H4 (cell line): ENCODE results near the gene PRKN. TPM values are rescaled to one million over a fixed set of nuclear protein-coding genes. Genes with fewer than 3 reads are reported as not detected.
A peak's percentile ranks its signal among the peaks of the same experiment; 100 is the strongest.
"Not testable (repeated sequence)": the region's sequence is repeated elsewhere in the genome, so short reads cannot be mapped to it uniquely, and the experiment has no call there.

Experiments used
- DNase-seq: peaks from one replicate; pipeline ENCODE4 v3.0.0-alpha.2; 2015; ENCODE audit warnings: low spot score
- total RNA-seq: library from RNA; depleted of rRNA; stranded (reverse); fragments of >200 nt; shearing (Covaris generic); gene quantifications from 2 replicates; pipeline ENCODE4 v1.2.3, GENCODE V29; 2014

The PRKN gene
- total RNA-seq, 1 experiment from 2014 or later: 0.19 TPM

- DNase-seq: peak; percentile 36
These were observed 809.4 kb downstream of the PRKN start for GRCh38 chr6:161918109-161918531.

GRCh38 chr6:161917645-161918044 lies 809.9 kb downstream of the PRKN start:
- DNase-seq: peak; percentile 38

GRCh38 chr6:161915456-161915964 lies 812.1 kb downstream of the PRKN start:
- DNase-seq: no peak

GRCh38 chr6:161908872-161909271 lies 818.7 kb downstream of the PRKN start:
- no peak for DNase-seq

- no peak for DNase-seq
These were observed 821.0 kb downstream of the PRKN start for GRCh38 chr6:161906571-161906970.

- DNase-seq: no peak
These were observed 823.9 kb downstream of the PRKN start for GRCh38 chr6:161903584-161904212.

GRCh38 chr6:161901740-161902426 lies 825.7 kb downstream of the PRKN start:
- no peak for DNase-seq

- no peak for DNase-seq
These were observed 833.1 kb downstream of the PRKN start for GRCh38 chr6:161894436-161894835.

- no peak for DNase-seq
These were observed 836.0 kb downstream of the PRKN start for GRCh38 chr6:161891542-161891941.

- no peak for DNase-seq
These were observed 836.7 kb downstream of the PRKN start for GRCh38 chr6:161890832-161891297.

- DNase-seq: no peak
These were observed 837.3 kb downstream of the PRKN start for GRCh38 chr6:161890133-161890831.

- no peak for DNase-seq
These were observed 838.2 kb downstream of the PRKN start for GRCh38 chr6:161889324-161889723.

GRCh38 chr6:161886545-161886944 lies 841.0 kb downstream of the PRKN start:
- DNase-seq: not testable (repeated sequence)

GRCh38 chr6:161884782-161885181 lies 842.8 kb downstream of the PRKN start:
- DNase-seq: no peak

GRCh38 chr6:161882196-161882765 lies 845.3 kb downstream of the PRKN start:
- no peak for DNase-seq

GRCh38 chr6:161880056-161880455 lies 847.5 kb downstream of the PRKN start:
- DNase-seq: no peak

GRCh38 chr6:161876231-161876630 lies 851.3 kb downstream of the PRKN start:
- no peak for DNase-seq

GRCh38 chr6:161870236-161870901 lies 857.2 kb downstream of the PRKN start:
- no peak for DNase-seq

GRCh38 chr6:161869491-161869890 lies 858.1 kb downstream of the PRKN start:
- no peak for DNase-seq

GRCh38 chr6:161866570-161866969 lies 861.0 kb downstream of the PRKN start:
- DNase-seq: no peak

GRCh38 chr6:161861061-161861460 lies 866.5 kb downstream of the PRKN start:
- DNase-seq: not testable (repeated sequence)

GRCh38 chr6:161853657-161854056 lies 873.9 kb downstream of the PRKN start:
- DNase-seq: no peak
